ENCODE results near the gene ZNF224.
"Not testable (repeated sequence)": the region's sequence is repeated elsewhere in the genome, so short reads cannot be mapped to it uniquely, and the experiment has no call there.

ZNF224 gene

GRCh38 chr19:44093931-44094765 lies at the start of gene ZNF224:
ZNF224 (plus strand) TSS chr19:44094361; CDS start chr19:44097874, 3,513 bp downstream.
- DNase-seq (ENCODE audit: low read depth in 2 of 2) = peak; percentile 78 to 81

GRCh38 chr19:44050740-44051649 lies 43.2 kb upstream of the ZNF224 start:
- DNase-seq (ENCODE audit: low read depth in 2 of 2) = peak in 1 of 2 donors; percentile 5

- DNase-seq (ENCODE audit: low read depth in 2 of 2) = peak; percentile 36 to 42
Measured at GRCh38 chr19:44051650-44052402, 42.3 kb upstream of the ZNF224 start, which contains the start of gene ZNF223. ZNF223 (plus strand) TSS chr19:44052036; CDS start chr19:44055177, 3,141 bp downstream.

GRCh38 chr19:44055870-44056269 lies 38.3 kb upstream of the ZNF224 start:
- DNase-seq (ENCODE audit: low read depth in 2 of 2) = no peak

- DNase-seq (ENCODE audit: low read depth in 2 of 2) = no peak
Measured at GRCh38 chr19:44059229-44059628, 34.9 kb upstream of the ZNF224 start.

GRCh38 chr19:44061038-44061437 lies 33.1 kb upstream of the ZNF224 start:
- no peak for DNase-seq (ENCODE audit: low read depth in 2 of 2)

GRCh38 chr19:44066305-44066704 lies 27.9 kb upstream of the ZNF224 start:
- DNase-seq (ENCODE audit: low read depth in 2 of 2) = no peak

GRCh38 chr19:44069415-44069814 lies 24.7 kb upstream of the ZNF224 start:
- DNase-seq (ENCODE audit: low read depth in 2 of 2) = no peak

- DNase-seq (ENCODE audit: low read depth in 2 of 2) = peak; percentile 60 to 77
Measured at GRCh38 chr19:44071824-44072542, 22.2 kb upstream of the ZNF224 start, which contains the start of gene ZNF284. ZNF284 (plus strand) TSS chr19:44072159; CDS start chr19:44076390, 4,231 bp downstream.

- DNase-seq (ENCODE audit: low read depth in 2 of 2) = no peak
Measured at GRCh38 chr19:44072543-44073401, 21.4 kb upstream of the ZNF224 start.

GRCh38 chr19:44076325-44076724 lies 17.8 kb upstream of the ZNF224 start:
- DNase-seq (ENCODE audit: low read depth in 2 of 2) = no peak

GRCh38 chr19:44092108-44092507 lies 2.1 kb upstream of the ZNF224 start:
- DNase-seq (ENCODE audit: low read depth in 2 of 2) = no peak

GRCh38 chr19:44107751-44108150 lies 13.6 kb downstream of the ZNF224 start:
- DNase-seq (ENCODE audit: low read depth in 2 of 2) = no peak

GRCh38 chr19:44109458-44109857 lies 15.3 kb downstream of the ZNF224 start:
- no peak for DNase-seq (ENCODE audit: low read depth in 2 of 2)

GRCh38 chr19:44111910-44112463 lies 17.8 kb downstream of the ZNF224 start:
- DNase-seq (ENCODE audit: low read depth in 2 of 2) = no peak

- DNase-seq (ENCODE audit: low read depth in 2 of 2) = no peak
Measured at GRCh38 chr19:44112802-44113137, 18.6 kb downstream of the ZNF224 start.

- DNase-seq (ENCODE audit: low read depth in 2 of 2) = peak; percentile 77 to 83
Measured at GRCh38 chr19:44113138-44113783, 19.1 kb downstream of the ZNF224 start, which contains the start of gene ZNF225. ZNF225 (plus strand) TSS chr19:44113399; CDS start chr19:44115828, 2,429 bp downstream.

- no peak for DNase-seq (ENCODE audit: low read depth in 2 of 2)
Measured at GRCh38 chr19:44113784-44114390, 19.7 kb downstream of the ZNF224 start.

GRCh38 chr19:44121162-44121561 lies 27.0 kb downstream of the ZNF224 start:
- DNase-seq (ENCODE audit: low read depth in 2 of 2) = not testable (repeated sequence)
